ENCODE results near the gene DYNLT2. TPM values are rescaled to one million over a fixed set of nuclear protein-coding genes. Genes with fewer than 3 reads are reported as not detected.

Gene DYNLT2
- total and polyA plus RNA-seq, 2 of the 13 experiments (the other 11 are each of a cell fraction or from before 2014, with no cell fraction given), result 2.1 to 4.3 TPM

DNA sequence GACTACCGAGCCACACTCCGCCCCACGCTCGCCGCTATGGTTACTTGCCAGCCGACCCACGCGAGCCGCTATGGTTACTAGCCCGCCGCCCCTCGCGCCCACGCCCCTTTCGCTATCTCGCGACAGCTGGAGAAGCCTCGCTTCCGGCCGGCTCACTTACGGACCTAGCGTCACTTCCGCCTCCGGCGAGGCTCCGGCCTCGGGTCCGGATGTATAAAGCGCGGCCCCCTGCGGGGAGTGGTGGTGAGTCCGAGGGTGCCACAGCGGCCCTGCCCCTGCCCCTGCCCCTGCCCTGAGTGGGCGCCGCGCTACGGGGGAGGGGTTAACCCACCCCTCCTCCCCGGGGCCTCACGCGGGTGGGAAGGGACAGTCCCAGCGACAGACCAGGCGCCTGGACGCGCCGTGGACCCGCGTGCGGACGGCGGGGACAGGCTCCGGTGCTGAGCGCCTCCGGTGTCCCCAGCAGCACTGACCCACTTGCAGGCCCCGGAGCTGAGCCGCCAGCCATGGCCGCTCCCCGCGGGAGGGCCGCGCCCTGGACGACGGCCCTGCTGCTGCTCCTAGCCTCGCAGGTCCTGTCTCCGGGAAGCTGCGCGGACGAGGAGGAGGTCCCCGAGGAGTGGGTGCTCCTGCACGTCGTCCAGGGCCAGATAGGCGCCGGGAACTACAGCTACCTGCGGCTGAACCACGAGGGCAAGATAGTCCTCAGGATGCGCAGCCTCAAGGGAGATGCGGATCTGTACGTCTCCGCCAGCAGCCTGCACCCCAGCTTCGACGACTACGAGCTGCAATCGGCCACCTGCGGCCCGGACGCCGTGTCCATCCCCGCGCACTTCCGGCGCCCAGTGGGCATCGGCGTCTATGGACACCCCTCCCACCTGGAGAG lies 49.2 kb downstream of the DYNLT2 start, which contains the start of the genes C6orf120 and WDR27 (continued):
- TF ChIP-seq, protein P1, sequence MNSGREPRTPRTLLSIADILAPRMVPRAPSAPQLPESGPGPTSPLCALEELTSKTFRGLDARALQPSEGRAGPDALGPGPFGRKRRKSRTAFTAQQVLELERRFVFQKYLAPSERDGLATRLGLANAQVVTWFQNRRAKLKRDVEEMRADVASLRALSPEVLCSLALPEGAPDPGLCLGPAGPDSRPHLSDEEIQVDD (CRISPR knock-in tag; IDR thresholded peaks at IDR 0.05; ENCODE audit: borderline replicate concordance), result peak; percentile 86
- TF ChIP-seq SALL2 (CRISPR knock-in tag; IDR thresholded peaks at IDR 0.05) (peak; percentile 95), ZNF782 (CRISPR knock-in tag; IDR thresholded peaks at IDR 0.05; ENCODE audit: borderline replicate concordance) (peak; percentile 95), HMGA1 (CRISPR knock-in tag; conservative IDR thresholded peaks at IDR 0.05) (no peak), NFE2 (CRISPR knock-in tag; IDR thresholded peaks at IDR 0.05) (0 out of 2 replicates have a peak, but pooled peaks have one; percentile 13), ZNF605 (CRISPR knock-in tag; IDR thresholded peaks at IDR 0.05) (peak; percentile 84), SIN3B (IDR thresholded peaks at IDR 0.05; ENCODE audit: low read length) (peak; percentile 76), NFYC (CRISPR knock-in tag; IDR thresholded peaks at IDR 0.05) (no peak; the same call in 1 of the 2 replicates), ETV6 (CRISPR knock-in tag; conservative IDR thresholded peaks at IDR 0.05) (peak; percentile 82; the same call in 1 of the 2 replicates), UBTF (CRISPR knock-in tag; IDR thresholded peaks at IDR 0.05) (peak; percentile 94), FOSL2 (CRISPR knock-in tag; IDR thresholded peaks at IDR 0.05) (peak; percentile 69), FOXJ3 (CRISPR knock-in tag; IDR thresholded peaks at IDR 0.05; ENCODE audit: borderline replicate concordance) (no peak), NFIC (IDR thresholded peaks at IDR 0.05; ENCODE audit: low read length) (no peak), ZNF572 (CRISPR knock-in tag; IDR thresholded peaks at IDR 0.05) (peak; percentile 45; the same call in 1 of the 2 replicates), ZSCAN9 (CRISPR knock-in tag; IDR thresholded peaks at IDR 0.05; ENCODE audit: borderline replicate concordance) (peak; percentile 63; the same call in 1 of the 2 replicates), TBL1XR1 (IDR thresholded peaks at IDR 0.05; ENCODE audit: borderline replicate concordance, low read length, partially characterized antibody) (peak; percentile 18), BCL3 (CRISPR knock-in tag; IDR thresholded peaks at IDR 0.05) (peak; percentile 84; the same call in 1 of the 2 replicates)
- TF ChIP-seq, protein P2, sequence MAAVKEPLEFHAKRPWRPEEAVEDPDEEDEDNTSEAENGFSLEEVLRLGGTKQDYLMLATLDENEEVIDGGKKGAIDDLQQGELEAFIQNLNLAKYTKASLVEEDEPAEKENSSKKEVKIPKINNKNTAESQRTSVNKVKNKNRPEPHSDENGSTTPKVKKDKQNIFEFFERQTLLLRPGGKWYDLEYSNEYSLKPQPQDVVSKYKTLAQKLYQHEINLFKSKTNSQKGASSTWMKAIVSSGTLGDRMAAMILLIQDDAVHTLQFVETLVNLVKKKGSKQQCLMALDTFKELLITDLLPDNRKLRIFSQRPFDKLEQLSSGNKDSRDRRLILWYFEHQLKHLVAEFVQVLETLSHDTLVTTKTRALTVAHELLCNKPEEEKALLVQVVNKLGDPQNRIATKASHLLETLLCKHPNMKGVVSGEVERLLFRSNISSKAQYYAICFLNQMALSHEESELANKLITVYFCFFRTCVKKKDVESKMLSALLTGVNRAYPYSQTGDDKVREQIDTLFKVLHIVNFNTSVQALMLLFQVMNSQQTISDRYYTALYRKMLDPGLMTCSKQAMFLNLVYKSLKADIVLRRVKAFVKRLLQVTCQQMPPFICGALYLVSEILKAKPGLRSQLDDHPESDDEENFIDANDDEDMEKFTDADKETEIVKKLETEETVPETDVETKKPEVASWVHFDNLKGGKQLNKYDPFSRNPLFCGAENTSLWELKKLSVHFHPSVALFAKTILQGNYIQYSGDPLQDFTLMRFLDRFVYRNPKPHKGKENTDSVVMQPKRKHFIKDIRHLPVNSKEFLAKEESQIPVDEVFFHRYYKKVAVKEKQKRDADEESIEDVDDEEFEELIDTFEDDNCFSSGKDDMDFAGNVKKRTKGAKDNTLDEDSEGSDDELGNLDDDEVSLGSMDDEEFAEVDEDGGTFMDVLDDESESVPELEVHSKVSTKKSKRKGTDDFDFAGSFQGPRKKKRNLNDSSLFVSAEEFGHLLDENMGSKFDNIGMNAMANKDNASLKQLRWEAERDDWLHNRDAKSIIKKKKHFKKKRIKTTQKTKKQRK (IDR thresholded peaks at IDR 0.05; ENCODE audit: low read length), result no peak
- TF ChIP-seq, protein P3, sequence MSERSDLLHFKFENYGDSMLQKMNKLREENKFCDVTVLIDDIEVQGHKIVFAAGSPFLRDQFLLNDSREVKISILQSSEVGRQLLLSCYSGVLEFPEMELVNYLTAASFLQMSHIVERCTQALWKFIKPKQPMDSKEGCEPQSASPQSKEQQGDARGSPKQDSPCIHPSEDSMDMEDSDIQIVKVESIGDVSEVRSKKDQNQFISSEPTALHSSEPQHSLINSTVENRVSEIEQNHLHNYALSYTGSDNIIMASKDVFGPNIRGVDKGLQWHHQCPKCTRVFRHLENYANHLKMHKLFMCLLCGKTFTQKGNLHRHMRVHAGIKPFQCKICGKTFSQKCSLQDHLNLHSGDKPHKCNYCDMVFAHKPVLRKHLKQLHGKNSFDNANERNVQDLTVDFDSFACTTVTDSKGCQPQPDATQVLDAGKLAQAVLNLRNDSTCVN (CRISPR knock-in tag; IDR thresholded peaks at IDR 0.05; ENCODE audit: borderline replicate concordance), result peak; percentile 51; the same call in 1 of the 2 replicates

All from HepG2 (cell line).